H54 (cell line): ENCODE measurements around the gene CCNI.
"Not testable (repeated sequence)": the region's sequence is repeated elsewhere in the genome, so short reads cannot be mapped to it uniquely, and the experiment has no call there.

Experiments used
- DNase-seq: peaks from one replicate; pipeline ENCODE4 v3.0.0; 2011; ENCODE audit warnings: low spot score, mixed read lengths; ENCODE audit not compliant: insufficient read length
- FAIRE-seq: peaks from 3 replicates; lab custom pipeline; 2011; peaks lifted over from hg19 to GRCh38; lab: Jason Lieb, UNC
- POLR2A ChIP-seq: IDR thresholded peaks from 2 replicates; pipeline ENCODE4 v1.6.1; 2011; ENCODE audit warnings: low read depth, mild to moderate bottlenecking, low read length

The CCNI gene

DNA sequence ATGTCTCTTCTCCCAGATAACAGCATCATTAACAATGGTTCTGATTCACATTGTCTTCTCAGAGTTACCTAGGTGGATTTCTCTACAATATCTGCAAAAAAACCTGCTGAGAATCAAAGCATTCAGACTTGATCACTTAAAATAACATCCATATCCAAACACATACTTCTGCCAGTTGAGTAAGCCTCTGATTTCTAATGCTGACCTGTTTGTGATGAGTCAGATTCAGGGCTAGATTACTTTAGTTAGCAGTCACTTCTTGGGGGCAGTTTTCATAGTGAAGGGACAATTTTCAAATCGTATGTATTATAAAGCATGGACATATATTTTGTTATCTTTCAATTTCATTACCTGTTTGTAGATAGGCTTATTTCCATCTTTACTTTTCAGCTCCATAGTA, 35.5 kb downstream of the CCNI start:
- FAIRE-seq = no peak
- peak; percentile 6 for DNase-seq
- TF ChIP-seq POLR2A = no peak

GRCh38 chr4:77039796-77040195, 36.0 kb downstream of the CCNI start:
- TF ChIP-seq POLR2A = no peak
- DNase-seq = no peak
- FAIRE-seq = no peak

GRCh38 chr4:77037736-77038135, 38.1 kb downstream of the CCNI start:
- FAIRE-seq = no peak
- no peak for TF ChIP-seq POLR2A
- no peak for DNase-seq

DNA sequence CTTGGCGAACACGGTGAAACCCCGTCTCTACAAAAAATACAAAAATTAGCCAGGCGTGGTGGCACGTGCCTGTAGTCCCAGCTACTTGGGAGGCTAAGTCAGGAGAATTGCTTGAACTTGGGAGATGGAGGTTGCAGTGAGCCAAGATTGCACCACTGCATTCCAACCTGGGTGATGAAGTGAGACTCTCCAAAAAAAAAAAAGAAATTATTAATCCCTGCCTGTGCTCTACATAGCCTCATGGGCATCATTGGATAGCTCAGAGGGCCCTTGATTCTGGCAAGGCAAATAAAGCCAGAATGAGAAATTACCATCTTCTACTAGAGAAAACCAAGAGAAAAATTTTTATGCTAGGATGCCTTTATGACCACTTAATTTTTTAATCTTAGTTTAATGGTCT, 38.6 kb downstream of the CCNI start:
- DNase-seq, FAIRE-seq: not testable (repeated sequence)

- no peak for FAIRE-seq
- DNase-seq = no peak
- TF ChIP-seq POLR2A = no peak
Measured at GRCh38 chr4:77036206-77036605, 39.6 kb downstream of the CCNI start.

DNA sequence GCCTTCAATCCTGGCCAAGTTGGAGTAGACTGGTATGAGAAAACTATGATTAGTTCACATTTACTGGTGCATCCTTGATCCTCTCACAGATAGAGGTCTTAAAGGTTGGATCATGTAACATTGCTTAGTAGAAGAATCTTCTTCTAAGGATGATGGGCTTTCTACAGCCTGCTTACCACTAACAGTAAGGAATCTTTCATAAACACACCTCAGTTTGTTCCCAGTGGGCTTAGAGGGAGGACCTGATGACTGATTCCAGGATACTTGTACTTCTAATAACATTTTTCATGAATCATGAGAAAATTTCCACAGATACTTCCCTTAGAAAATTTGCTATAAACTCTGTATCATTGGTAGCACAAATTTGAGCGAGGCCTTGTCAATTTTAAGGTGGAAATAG, 40.6 kb downstream of the CCNI start:
- TF ChIP-seq POLR2A = no peak
- FAIRE-seq (no peak), DNase-seq (no peak)

- FAIRE-seq = no peak
- no peak for DNase-seq
- no peak for TF ChIP-seq POLR2A
Measured at GRCh38 chr4:77031544-77031943, 44.2 kb downstream of the CCNI start.

- not testable (repeated sequence) for FAIRE-seq, DNase-seq
Measured at GRCh38 chr4:77029757-77030156, 46.0 kb downstream of the CCNI start.

- no peak for FAIRE-seq
- TF ChIP-seq POLR2A = no peak
- no peak for DNase-seq
Measured at GRCh38 chr4:77028246-77028645, 47.5 kb downstream of the CCNI start.

DNA sequence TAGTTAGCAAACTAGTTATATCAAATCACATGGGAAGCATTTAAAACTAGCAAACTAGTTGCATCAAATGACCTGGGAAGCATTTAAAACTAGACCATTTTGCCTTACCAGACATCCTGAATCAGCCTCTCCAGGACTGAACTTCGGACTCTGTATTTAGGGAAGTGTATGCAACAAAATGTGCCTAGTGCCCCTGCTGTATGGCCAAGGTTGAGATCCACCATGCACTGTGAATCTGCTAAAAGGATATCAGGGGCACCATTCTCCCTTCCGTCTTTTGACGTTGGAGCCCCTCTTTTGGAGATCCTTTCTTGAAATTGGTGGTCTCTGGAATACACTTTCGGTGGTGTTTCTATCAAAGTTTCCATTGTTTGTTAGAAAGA, 49.5 kb downstream of the CCNI start:
- DNase-seq (no peak), FAIRE-seq (no peak)
- TF ChIP-seq POLR2A = no peak

DNA sequence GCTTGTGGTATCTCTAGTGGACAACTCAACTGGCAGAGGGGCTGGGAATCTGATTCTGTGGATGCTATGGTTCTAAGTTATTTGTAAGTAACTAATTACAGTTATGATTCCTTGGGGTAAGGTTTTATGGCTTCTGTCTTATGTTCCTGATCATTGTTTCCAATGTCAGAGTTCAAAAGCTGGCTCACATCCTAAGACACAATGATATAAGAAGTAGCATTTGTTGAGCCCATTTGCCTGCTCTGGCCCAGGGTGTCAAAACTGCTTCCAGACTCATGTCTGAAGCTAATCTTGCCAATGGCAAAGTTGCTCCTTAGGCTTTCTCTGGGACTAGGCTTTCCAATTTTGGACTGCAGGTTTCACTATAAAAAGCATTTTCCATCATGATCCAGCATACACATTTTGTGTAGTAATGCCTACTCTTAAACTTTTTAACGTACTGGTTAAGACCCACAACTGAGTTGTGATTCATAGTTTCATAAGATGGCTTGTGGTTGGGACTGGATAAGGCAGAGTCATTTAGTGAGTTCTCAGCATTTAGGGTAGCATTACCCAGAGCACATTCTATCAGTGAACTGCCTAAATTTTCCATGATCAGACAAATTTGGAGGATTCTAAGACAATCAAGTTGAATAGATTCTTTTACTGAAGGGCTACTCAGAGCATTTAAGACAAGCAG, 50.0 kb downstream of the CCNI start:
- no peak for TF ChIP-seq POLR2A
- DNase-seq (no peak), FAIRE-seq (no peak)

GRCh38 chr4:77023920-77024319, 51.9 kb downstream of the CCNI start:
- FAIRE-seq (no peak), DNase-seq (no peak)
- no peak for TF ChIP-seq POLR2A

GRCh38 chr4:77022560-77023179, 53.1 kb downstream of the CCNI start:
- TF ChIP-seq POLR2A = no peak
- FAIRE-seq = no peak
- peak; percentile 13 for DNase-seq

GRCh38 chr4:77021614-77022089, 54.1 kb downstream of the CCNI start:
- no peak for FAIRE-seq
- no peak for TF ChIP-seq POLR2A
- no peak for DNase-seq

DNA sequence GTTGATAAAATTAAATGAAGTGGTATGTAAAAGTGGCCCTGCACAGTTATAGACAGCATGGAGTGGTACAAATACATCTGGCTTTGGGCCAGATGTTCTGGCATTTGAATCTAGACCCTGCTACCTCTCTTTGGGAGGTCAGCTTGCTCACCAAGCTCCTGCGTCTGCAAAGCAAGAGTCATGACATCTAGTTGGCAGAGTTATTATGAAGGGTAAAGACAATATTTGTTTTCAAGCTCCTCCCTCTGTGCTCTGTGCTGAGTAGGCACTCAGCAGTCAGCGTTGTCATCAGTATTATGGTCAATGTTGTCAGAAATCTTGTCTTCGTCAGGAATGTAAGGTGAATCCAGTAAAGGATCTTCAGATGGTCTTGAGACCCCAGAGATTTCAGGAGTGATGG, 55.8 kb downstream of the CCNI start:
- FAIRE-seq (no peak), DNase-seq (no peak)
- no peak for TF ChIP-seq POLR2A

GRCh38 chr4:77015390-77015789, 60.4 kb downstream of the CCNI start:
- DNase-seq (no peak), FAIRE-seq (peak; percentile 76)
- TF ChIP-seq POLR2A = no peak
